ENCODE results near the gene PARP8.

GRCh38 chr5:50712479-50712878, 46.0 kb downstream of the PARP8 start:
- TF ChIP-seq NFE2L2 (IDR thresholded peaks at IDR 0.05; ENCODE audit: low read depth, low read length) (no peak), CTCF (conservative IDR thresholded peaks at IDR 0.05; ENCODE audit: low read depth, low read length) (no peak), POLR2A (IDR thresholded peaks at IDR 0.05; ENCODE audit: low read depth, low read length) (no peak), USF2 (IDR thresholded peaks at IDR 0.05; ENCODE audit: low read depth, low read length) (no peak), BHLHE40 (IDR thresholded peaks at IDR 0.05; ENCODE audit: low read depth, low read length) (no peak), CEBPB (IDR thresholded peaks at IDR 0.05; ENCODE audit: low read depth, low read length) (no peak), RFX5 (IDR thresholded peaks at IDR 0.05; ENCODE audit: low read depth, low read length) (no peak), CHD1 (IDR thresholded peaks at IDR 0.05; ENCODE audit: low read depth, low read length) (no peak), RCOR1 (IDR thresholded peaks at IDR 0.05; ENCODE audit: insufficient replicate concordance, low read length) (no peak), SMC3 (IDR thresholded peaks at IDR 0.05; ENCODE audit: low read depth, low read length) (no peak), FOS (IDR thresholded peaks at IDR 0.05; ENCODE audit: low read depth, low read length) (no peak)

Measured in IMR-90 (cell line).